Adipocyte (in vitro differentiated cells): ENCODE measurements around the gene TRANK1.
"Not testable (repeated sequence)": the region's sequence is repeated elsewhere in the genome, so short reads cannot be mapped to it uniquely, and the experiment has no call there.

Source experiments
- DNase-seq: peaks from one replicate; pipeline ENCODE4 v3.0.0-alpha.2; 2015; ENCODE audit warnings: low read depth
- H3K27me3 ChIP-seq: replicated peaks from 2 replicates; pipeline ENCODE4 v1.7.0; 2013; ENCODE audit warnings: mild to moderate bottlenecking, low read length, moderate library complexity; ENCODE audit not compliant: control insufficient read depth, insufficient read depth
- H3K36me3 ChIP-seq: 2 replicates; pipeline ENCODE4 v1.7.0; 2013; ENCODE audit warnings: low read length, mild to moderate bottlenecking, moderate library complexity; ENCODE audit not compliant: control insufficient read depth, insufficient read depth, severe bottlenecking
- H3K4me1 ChIP-seq: 2 replicates; pipeline ENCODE4 v1.7.0; 2013; ENCODE audit warnings: mild to moderate bottlenecking, low read length, moderate library complexity; ENCODE audit not compliant: control insufficient read depth, insufficient read depth
- H3K4me3 ChIP-seq: 2 replicates; pipeline ENCODE4 v1.7.0; 2013; ENCODE audit warnings: mild to moderate bottlenecking, low read length, moderate library complexity
- H3K9ac ChIP-seq: 2 replicates; pipeline ENCODE4 v1.7.0; 2013; ENCODE audit warnings: mild to moderate bottlenecking, low read length, moderate library complexity
- H3K9me3 ChIP-seq: 2 replicates; pipeline ENCODE4 v1.7.0; 2013; ENCODE audit warnings: mild to moderate bottlenecking, low read length, moderate library complexity; ENCODE audit not compliant: control insufficient read depth

The TRANK1 gene

GRCh38 chr3:36933540-36934296 lies 11.1 kb downstream of the TRANK1 start:
- DNase-seq = no peak
- Histone ChIP-seq H3K4me3 (no peak overlapping the region), H3K36me3 (no peaks in the 10 kb centered on the region), H3K27me3 (no peaks in the 10 kb centered on the region), H3K4me1 (peaks cover 8% of the 10 kb centered on the region), H3K9ac (no peak overlapping the region), H3K9me3 (no peaks in the 10 kb centered on the region)

GRCh38 chr3:36931424-36931823 lies 13.4 kb downstream of the TRANK1 start:
- H3K9ac ChIP-seq, H3K4me1 ChIP-seq, H3K9me3 ChIP-seq, H3K36me3 ChIP-seq, H3K27me3 ChIP-seq, DNase-seq, H3K4me3 ChIP-seq: not testable (repeated sequence)

GRCh38 chr3:36928220-36928619 lies 16.6 kb downstream of the TRANK1 start:
- H3K36me3 ChIP-seq = no peaks in the 10 kb centered on the region
- H3K9ac ChIP-seq = no peak overlapping the region
- no peak overlapping the region for H3K4me3 ChIP-seq
- no peaks in the 10 kb centered on the region for H3K9me3 ChIP-seq
- peaks cover 8% of the 10 kb centered on the region for H3K4me1 ChIP-seq
- H3K27me3 ChIP-seq = no peaks in the 10 kb centered on the region
- no peak for DNase-seq

- no peak for DNase-seq
- Histone ChIP-seq H3K27me3 (no peaks in the 10 kb centered on the region), H3K4me3 (no peak overlapping the region), H3K9me3 (peaks cover 3% of the 10 kb centered on the region), H3K9ac (no peak overlapping the region), H3K4me1 (no peaks in the 10 kb centered on the region), H3K36me3 (no peaks in the 10 kb centered on the region)
Measured at GRCh38 chr3:36926292-36926897, 18.5 kb downstream of the TRANK1 start.

DNA sequence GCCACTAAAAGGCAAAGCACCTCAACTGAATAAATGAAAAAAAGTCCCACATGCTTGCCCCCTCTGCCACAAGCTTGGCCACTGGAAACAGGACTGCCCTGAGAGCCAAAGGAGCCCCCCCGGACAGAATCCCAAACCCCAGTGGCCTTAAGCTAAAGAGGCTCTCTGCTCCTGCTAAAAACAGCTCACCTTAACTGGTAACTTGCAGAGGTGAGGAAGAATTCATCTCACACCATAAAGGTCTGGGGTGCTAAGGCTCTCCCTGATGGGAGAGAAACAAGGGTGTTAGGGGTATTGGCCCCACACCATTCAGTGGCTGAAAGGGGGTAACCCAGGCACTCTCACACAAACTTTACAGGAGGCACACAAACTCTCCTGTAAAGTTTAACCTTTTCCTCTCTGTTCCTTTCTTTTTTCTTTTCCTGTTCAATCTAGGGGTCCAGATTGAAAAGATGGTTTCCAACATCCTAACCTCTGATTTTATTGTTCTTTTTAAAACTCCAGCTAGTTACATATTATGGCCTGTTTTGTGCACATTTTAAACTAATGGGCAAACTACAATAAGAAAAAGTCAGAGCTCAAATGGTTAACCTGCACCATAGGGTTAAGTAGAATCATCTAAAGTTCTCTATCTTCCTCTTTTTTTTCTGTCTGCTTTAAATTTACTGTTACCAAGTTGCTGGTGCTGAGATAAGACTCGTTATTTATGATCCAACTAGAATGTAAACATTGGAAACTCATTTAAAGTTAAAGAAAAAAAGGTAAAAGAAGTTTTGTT lies 19.9 kb downstream of the TRANK1 start:
- H3K9me3 ChIP-seq = peaks cover 9% of the 10 kb centered on the region
- no peaks in the 10 kb centered on the region for H3K4me1 ChIP-seq
- no peaks in the 10 kb centered on the region for H3K36me3 ChIP-seq
- H3K4me3 ChIP-seq = no peak overlapping the region
- DNase-seq = no peak
- H3K9ac ChIP-seq = no peak overlapping the region
- no peaks in the 10 kb centered on the region for H3K27me3 ChIP-seq

GRCh38 chr3:36923981-36924743 lies 20.7 kb downstream of the TRANK1 start:
- H3K4me1 ChIP-seq = no peaks in the 10 kb centered on the region
- no peak overlapping the region for H3K9ac ChIP-seq
- H3K36me3 ChIP-seq = no peaks in the 10 kb centered on the region
- H3K4me3 ChIP-seq = no peak overlapping the region
- no peaks in the 10 kb centered on the region for H3K27me3 ChIP-seq
- peaks cover 9% of the 10 kb centered on the region for H3K9me3 ChIP-seq
- no peak for DNase-seq

GRCh38 chr3:36923523-36923943 lies 21.3 kb downstream of the TRANK1 start:
- no peak for DNase-seq
- H3K9me3 ChIP-seq = peaks cover 9% of the 10 kb centered on the region
- peaks cover 2% of the 10 kb centered on the region for H3K4me1 ChIP-seq
- H3K4me3 ChIP-seq = no peak overlapping the region
- no peak overlapping the region for H3K9ac ChIP-seq
- no peaks in the 10 kb centered on the region for H3K27me3 ChIP-seq
- no peaks in the 10 kb centered on the region for H3K36me3 ChIP-seq

DNA sequence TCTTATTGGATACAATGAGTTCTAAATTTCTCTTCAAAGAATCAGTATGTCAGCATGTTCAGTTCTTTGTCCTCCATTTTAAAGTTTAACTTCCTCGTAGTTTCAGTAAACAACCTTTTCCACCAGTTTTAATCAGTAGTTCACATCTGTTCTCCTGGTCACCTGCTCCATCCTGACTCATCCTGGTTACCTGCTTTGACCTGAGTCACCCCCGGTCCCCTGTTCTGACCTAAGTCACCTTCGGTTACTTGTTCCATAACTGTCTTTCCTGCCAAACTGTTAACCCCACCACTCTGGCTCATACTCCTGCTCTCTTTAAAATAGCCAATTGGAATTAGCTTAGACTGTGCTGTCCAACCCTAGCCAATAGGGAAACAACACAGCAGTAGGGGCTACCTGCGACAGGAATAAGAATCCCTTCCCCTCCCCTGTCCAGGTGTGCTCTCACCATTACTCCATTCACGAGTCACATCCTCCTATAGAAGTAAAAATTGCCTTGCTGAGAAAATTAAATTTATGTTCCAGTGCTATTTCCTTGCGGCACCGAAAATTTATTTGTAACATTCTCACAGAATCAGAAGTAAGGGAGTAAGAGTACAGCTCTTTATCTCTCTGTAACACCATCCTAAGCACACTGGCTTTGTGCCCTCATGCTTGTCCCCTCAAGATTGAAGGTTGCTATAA lies 23.8 kb downstream of the TRANK1 start:
- peaks cover 3% of the 10 kb centered on the region for H3K4me1 ChIP-seq
- H3K27me3 ChIP-seq = no peaks in the 10 kb centered on the region
- H3K36me3 ChIP-seq = no peaks in the 10 kb centered on the region
- H3K9me3 ChIP-seq = peaks cover 9% of the 10 kb centered on the region
- no peak overlapping the region for H3K4me3 ChIP-seq
- DNase-seq = no peak
- no peak overlapping the region for H3K9ac ChIP-seq

GRCh38 chr3:36919439-36920160 lies 25.3 kb downstream of the TRANK1 start:
- H3K9me3 ChIP-seq = peaks cover 9% of the 10 kb centered on the region
- no peak overlapping the region for H3K4me3 ChIP-seq
- no peak overlapping the region for H3K9ac ChIP-seq
- H3K36me3 ChIP-seq = no peaks in the 10 kb centered on the region
- H3K4me1 ChIP-seq = peaks cover 3% of the 10 kb centered on the region
- no peak for DNase-seq
- no peaks in the 10 kb centered on the region for H3K27me3 ChIP-seq

DNA sequence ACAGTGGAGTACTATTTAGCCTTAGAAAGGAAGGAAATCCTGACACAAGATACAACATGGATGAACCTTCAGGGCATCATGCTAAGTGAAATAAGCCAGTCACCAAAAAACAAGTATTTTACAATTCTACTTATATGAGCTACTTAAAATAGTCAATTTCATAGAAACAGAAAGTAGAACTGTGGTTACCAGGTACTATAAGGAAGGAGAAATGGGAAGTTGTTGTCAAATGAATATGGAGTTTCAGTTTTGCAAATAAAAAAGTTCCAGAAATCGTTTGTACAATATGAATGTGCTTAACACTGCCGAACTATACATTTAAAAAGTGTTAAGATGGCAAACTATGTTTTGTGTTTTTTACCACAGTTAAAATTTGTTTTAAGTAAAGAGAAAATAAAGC lies 26.8 kb downstream of the TRANK1 start:
- no peaks in the 10 kb centered on the region for H3K27me3 ChIP-seq
- no peak overlapping the region for H3K4me3 ChIP-seq
- H3K9me3 ChIP-seq = peaks cover 9% of the 10 kb centered on the region
- H3K9ac ChIP-seq = no peak overlapping the region
- no peaks in the 10 kb centered on the region for H3K36me3 ChIP-seq
- H3K4me1 ChIP-seq = peaks cover 4% of the 10 kb centered on the region
- no peak for DNase-seq
